ENCODE results near the gene TAF6. TPM values are rescaled to one million over a fixed set of nuclear protein-coding genes. Genes with fewer than 3 reads are reported as not detected.

Gene TAF6
- total RNA-seq, 1 donor from 2014 or later = 34.1 TPM

GRCh38 chr7:100071018-100071723 is 48.0 kb downstream of the TAF6 start:
- intact Hi-C loops (cut with micrococcal nuclease) = no loop called here
- TF ChIP-seq CTCF (IDR thresholded peaks at IDR 0.05; ENCODE audit: borderline replicate concordance) = no peak
- peaks cover 79% of the 10 kb centered on the region for H3K36me3 ChIP-seq
- H3K4me1 ChIP-seq = peaks cover 13% of the 10 kb centered on the region
- no peak overlapping the region for H3K27ac ChIP-seq (replicated peaks)
- DNase-seq = no peak
- no peaks in the 10 kb centered on the region for H3K27me3 ChIP-seq (ENCODE audit: low read depth)
- H3K4me3 ChIP-seq = no peak overlapping the region
- peaks cover 48% of the 10 kb centered on the region for H3K9me3 ChIP-seq (replicated peaks)

- Histone ChIP-seq H3K4me1 (peaks cover 24% of the 10 kb centered on the region), H3K27me3 (ENCODE audit: low read depth) (no peaks in the 10 kb centered on the region), H3K4me3 (no peak overlapping the region), H3K9me3 (replicated peaks) (peaks cover 48% of the 10 kb centered on the region), H3K27ac (replicated peaks) (no peak overlapping the region), H3K36me3 (peaks cover 67% of the 10 kb centered on the region)
- intact Hi-C loops (cut with micrococcal nuclease) = no loop called here
- DNase-seq = no peak
- TF ChIP-seq CTCF (IDR thresholded peaks at IDR 0.05; ENCODE audit: borderline replicate concordance) = no peak
Observed at GRCh38 chr7:100069991-100070390, 49.2 kb downstream of the TAF6 start.

- Histone ChIP-seq H3K27me3 (ENCODE audit: low read depth) (no peaks in the 10 kb centered on the region), H3K9me3 (replicated peaks) (peaks cover 32% of the 10 kb centered on the region), H3K4me3 (no peak overlapping the region), H3K36me3 (peaks cover 64% of the 10 kb centered on the region), H3K4me1 (peaks cover 25% of the 10 kb centered on the region), H3K27ac (replicated peaks) (no peak overlapping the region)
- intact Hi-C loops (cut with micrococcal nuclease) = no loop called here
- DNase-seq = no peak
- TF ChIP-seq CTCF (IDR thresholded peaks at IDR 0.05; ENCODE audit: borderline replicate concordance) = no peak
Observed at GRCh38 chr7:100066953-100067352, 52.2 kb downstream of the TAF6 start.

GRCh38 chr7:100065452-100066186 is 53.5 kb downstream of the TAF6 start:
- no peak for TF ChIP-seq CTCF (IDR thresholded peaks at IDR 0.05; ENCODE audit: borderline replicate concordance)
- peaks cover 63% of the 10 kb centered on the region for H3K36me3 ChIP-seq
- no peak for DNase-seq
- H3K9me3 ChIP-seq (replicated peaks) = peaks cover 19% of the 10 kb centered on the region
- H3K27ac ChIP-seq (replicated peaks) = peak overlapping the region; percentile 79
- no peak overlapping the region for H3K4me3 ChIP-seq
- H3K27me3 ChIP-seq (ENCODE audit: low read depth) = no peaks in the 10 kb centered on the region
- intact Hi-C loops (cut with micrococcal nuclease) = no loop called here
- H3K4me1 ChIP-seq = peaks cover 20% of the 10 kb centered on the region

GRCh38 chr7:100064162-100064561 is 55.0 kb downstream of the TAF6 start:
- peaks cover 20% of the 10 kb centered on the region for H3K4me1 ChIP-seq
- no peak overlapping the region for H3K4me3 ChIP-seq
- peaks cover 63% of the 10 kb centered on the region for H3K36me3 ChIP-seq
- no peak for DNase-seq
- no peak for TF ChIP-seq CTCF (IDR thresholded peaks at IDR 0.05; ENCODE audit: borderline replicate concordance)
- intact Hi-C loops (cut with micrococcal nuclease) = no loop called here
- peaks cover 4% of the 10 kb centered on the region for H3K9me3 ChIP-seq (replicated peaks)
- no peak overlapping the region for H3K27ac ChIP-seq (replicated peaks)
- H3K27me3 ChIP-seq (ENCODE audit: low read depth) = no peaks in the 10 kb centered on the region

Measured in left ventricle myocardium inferior (tissue), 1 donor.